Measurements from ENCODE around the gene GMEB2. TPM values are rescaled to one million over a fixed set of nuclear protein-coding genes. Genes with fewer than 3 reads are reported as not detected.

Gene GMEB2
- total and polyA plus RNA-seq, 11 donors: 4.3 to 10.0 (median 6.1) TPM

DNA sequence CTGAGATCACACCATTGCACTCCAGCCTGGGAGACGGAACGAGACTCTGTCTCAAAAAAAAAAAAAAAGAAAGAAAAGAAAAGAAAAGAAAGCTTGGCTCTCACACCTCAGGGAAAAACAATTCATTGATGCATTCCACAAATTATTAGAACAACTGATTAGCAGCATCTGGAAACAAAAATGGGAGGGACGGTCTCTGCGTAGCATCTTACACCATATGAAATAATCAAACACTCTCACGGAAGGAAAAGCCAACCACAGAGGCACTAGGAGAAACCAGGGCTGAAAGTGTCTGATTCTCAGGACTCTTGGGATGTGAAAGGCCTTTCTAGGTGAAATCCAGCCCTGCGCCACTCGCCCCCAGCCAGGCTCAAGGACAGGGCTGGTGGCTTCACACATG lies 50.6 kb downstream of the GMEB2 start:
- DNase-seq (no peak), ATAC-seq (no peak)
- Histone ChIP-seq H3K27ac (peak overlapping the region in 1 of 12 donors; percentile 61), H3K27me3 (peaks cover 0 to 20% (median 0%) of the 10 kb centered on the region in 9 donors), H3K9me3 (no peaks in the 10 kb centered on the region), H3K4me3 (no peak overlapping the region), H3K36me3 (peaks cover 0 to 13% (median 6%) of the 10 kb centered on the region in 9 donors), H3K4me1 (peaks cover 0 to 36% (median 18%) of the 10 kb centered on the region in 12 donors)
- TF ChIP-seq POLR2A (IDR thresholded peaks at IDR 0.05): no peak
- TF ChIP-seq, protein P1, sequence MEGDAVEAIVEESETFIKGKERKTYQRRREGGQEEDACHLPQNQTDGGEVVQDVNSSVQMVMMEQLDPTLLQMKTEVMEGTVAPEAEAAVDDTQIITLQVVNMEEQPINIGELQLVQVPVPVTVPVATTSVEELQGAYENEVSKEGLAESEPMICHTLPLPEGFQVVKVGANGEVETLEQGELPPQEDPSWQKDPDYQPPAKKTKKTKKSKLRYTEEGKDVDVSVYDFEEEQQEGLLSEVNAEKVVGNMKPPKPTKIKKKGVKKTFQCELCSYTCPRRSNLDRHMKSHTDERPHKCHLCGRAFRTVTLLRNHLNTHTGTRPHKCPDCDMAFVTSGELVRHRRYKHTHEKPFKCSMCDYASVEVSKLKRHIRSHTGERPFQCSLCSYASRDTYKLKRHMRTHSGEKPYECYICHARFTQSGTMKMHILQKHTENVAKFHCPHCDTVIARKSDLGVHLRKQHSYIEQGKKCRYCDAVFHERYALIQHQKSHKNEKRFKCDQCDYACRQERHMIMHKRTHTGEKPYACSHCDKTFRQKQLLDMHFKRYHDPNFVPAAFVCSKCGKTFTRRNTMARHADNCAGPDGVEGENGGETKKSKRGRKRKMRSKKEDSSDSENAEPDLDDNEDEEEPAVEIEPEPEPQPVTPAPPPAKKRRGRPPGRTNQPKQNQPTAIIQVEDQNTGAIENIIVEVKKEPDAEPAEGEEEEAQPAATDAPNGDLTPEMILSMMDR (IDR thresholded peaks at IDR 0.05): no peak
- intact Hi-C loops (cut with DNase I): loop anchor here in 3 of 10 donors (5.0 kb wide), 1 partner anchor 39 kb away; the partner anchor contains the start of gene PTK6 (in 3 of the 3)
- WGBS, 4 donors: 86 to 94% (median 88%) methylated on average over 7 of the region's 7 CpGs

DNA sequence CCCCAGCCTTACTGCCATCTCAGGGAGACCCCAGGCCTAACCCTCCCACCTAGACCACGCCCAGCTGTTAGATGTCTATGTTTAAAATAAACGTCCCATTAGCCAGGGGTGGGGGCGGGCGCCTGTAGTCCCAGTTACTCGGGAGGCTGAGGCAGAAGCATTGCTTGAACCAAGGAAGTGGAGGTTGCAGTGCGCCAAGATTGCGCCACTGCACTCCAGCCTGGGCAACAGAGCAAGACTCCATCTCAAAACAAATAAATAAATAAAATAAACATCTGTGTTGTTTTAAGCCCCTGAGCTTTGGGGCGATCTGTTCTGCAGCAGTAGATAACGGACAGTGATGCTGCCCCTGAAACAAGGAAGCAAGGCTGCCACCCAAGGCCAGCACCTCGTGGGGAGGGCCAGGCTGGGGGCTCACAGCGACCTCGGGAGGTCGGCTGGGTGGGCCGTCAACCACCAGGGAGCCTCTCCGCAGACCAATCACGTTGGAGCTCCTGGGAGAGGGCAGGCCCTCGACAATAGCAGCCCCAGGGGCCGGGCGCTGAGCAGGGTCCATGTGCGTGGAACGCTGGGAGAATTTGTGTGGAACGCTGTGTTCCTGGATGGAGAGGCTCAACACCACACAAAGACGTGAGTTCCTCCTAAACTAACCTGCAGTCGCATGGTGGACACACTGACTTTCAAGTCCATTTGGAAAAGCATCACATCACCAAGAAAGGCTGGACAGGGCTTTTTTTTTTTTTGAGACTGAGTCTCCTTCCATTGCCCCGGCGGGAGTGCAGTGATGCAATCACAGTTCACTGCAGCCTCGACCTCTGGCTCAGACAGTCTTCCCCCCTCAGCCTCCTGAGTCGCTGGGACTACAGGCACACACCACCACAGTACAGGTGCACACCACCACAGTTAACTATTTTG lies 51.8 kb downstream of the GMEB2 start:
- Histone ChIP-seq H3K36me3 (peaks cover 0 to 13% (median 6%) of the 10 kb centered on the region in 9 donors), H3K27ac (peak overlapping the region in 7 of 12 donors; percentile 82 to 96 (median 90)), H3K4me1 (peaks cover 0 to 36% (median 18%) of the 10 kb centered on the region in 12 donors), H3K9me3 (no peaks in the 10 kb centered on the region), H3K27me3 (peaks cover 0 to 20% (median 0%) of the 10 kb centered on the region in 9 donors), H3K4me3 (peak overlapping the region in 6 of 12 donors; percentile 75 to 99 (median 86))
- WGBS, 4 donors: 75 to 81% (median 77%) methylated on average over 27 to 28 of the region's 28 CpGs
- peak in 1 of 5 donors; percentile 35 for DNase-seq
- ATAC-seq: no peak
- TF ChIP-seq POLR2A (IDR thresholded peaks at IDR 0.05): no peak
- TF ChIP-seq, protein P1 (IDR thresholded peaks at IDR 0.05): no peak
- intact Hi-C loops (cut with DNase I): loop anchor here in 3 of 10 donors (5.0 kb wide), 1 partner anchor 38 kb away; the partner anchor contains the start of gene PTK6 (in 3 of the 3)

- Histone ChIP-seq H3K36me3 (peaks cover 0 to 13% (median 6%) of the 10 kb centered on the region in 9 donors), H3K4me1 (peaks cover 0 to 36% (median 18%) of the 10 kb centered on the region in 12 donors), H3K27ac (peak within 1 kb of the TSS; percentile 54 to 96 (median 86)), H3K27me3 (peaks cover 0 to 17% (median 0%) of the 10 kb centered on the region in 9 donors), H3K4me3 (peak within 1 kb of the TSS; percentile 65 to 99 (median 86)), H3K9me3 (no peaks in the 10 kb centered on the region)
- ATAC-seq (peak; percentile 39 to 82 (median 78)), DNase-seq (peak; percentile 81 to 90 (median 85))
- intact Hi-C loops (cut with DNase I): no loop called here
- TF ChIP-seq, protein P1 (IDR thresholded peaks at IDR 0.05): no peak
- no peak for TF ChIP-seq POLR2A (IDR thresholded peaks at IDR 0.05)
- 0 to 8% (median 6%) methylated on average over 13 to 40 of the region's 40 CpGs for WGBS, 4 donors
Observed at GRCh38 chr20:63574156-63574828, 52.6 kb downstream of the GMEB2 start, which contains the start of gene HELZ2. HELZ2 (minus strand) TSS chr20:63574239; CDS start chr20:63572385, 1,854 bp downstream.
